Fibroblast of pulmonary artery (primary cell): ENCODE data around the gene SLC9A7.

Experiments
- DNase-seq: peaks from one replicate; pipeline ENCODE4 v3.0.0-alpha.2; 2010; ENCODE audit warnings: low read depth
- H3K4me3 ChIP-seq: replicated peaks from 2 replicates; pipeline ENCODE4 v1.5.1; 2011; ENCODE audit warnings: low read depth, mild to moderate bottlenecking, control low read depth, low read length, moderate library complexity
- CTCF ChIP-seq: IDR thresholded peaks from 2 replicates; pipeline ENCODE4 v1.5.1; 2011; ENCODE audit warnings: mild to moderate bottlenecking, control low read depth, low read length, inconsistent platforms; ENCODE audit errors: missing control alignments

The SLC9A7 gene

GRCh38 chrX:46758956-46759644 is at the start of gene SLC9A7:
SLC9A7 (minus strand) TSS chrX:46759118; CDS start chrX:46759029, 89 bp downstream.
- H3K4me3 ChIP-seq, result peak within 1 kb of the TSS; percentile 61
- DNase-seq, result peak; percentile 68
- TF ChIP-seq CTCF, result peak; percentile 52

- TF ChIP-seq CTCF, result no peak
- no peak for DNase-seq
- H3K4me3 ChIP-seq, result no peak overlapping the region
Observed at GRCh38 chrX:46805270-46805669, 46.4 kb upstream of the SLC9A7 start.

GRCh38 chrX:46803140-46803539 is 44.2 kb upstream of the SLC9A7 start:
- DNase-seq, result no peak
- TF ChIP-seq CTCF, result peak; percentile 10
- no peak overlapping the region for H3K4me3 ChIP-seq

- no peak overlapping the region for H3K4me3 ChIP-seq
- peak; percentile 76 for DNase-seq
- TF ChIP-seq CTCF, result peak; percentile 74
Observed at GRCh38 chrX:46796574-46797191, 37.8 kb upstream of the SLC9A7 start.

GRCh38 chrX:46793386-46794143 is 34.6 kb upstream of the SLC9A7 start:
- no peak for DNase-seq
- no peak overlapping the region for H3K4me3 ChIP-seq
- no peak for TF ChIP-seq CTCF

- peak overlapping the region; percentile 27 for H3K4me3 ChIP-seq
- DNase-seq, result no peak
- TF ChIP-seq CTCF, result no peak
Observed at GRCh38 chrX:46792810-46793188, 33.9 kb upstream of the SLC9A7 start.
